Upper lobe of left lung (tissue), 6 donors: ENCODE data around the gene DDX27. TPM values are rescaled to one million over a fixed set of nuclear protein-coding genes. Genes with fewer than 3 reads are reported as not detected.
A peak's percentile ranks its signal among the peaks of the same experiment; 100 is the strongest.

Experiments
- ATAC-seq, 2 donors: fragments of 200-7000 bp; cut with Tn5 transposase; one replicate each; pipeline ENCODE4 v1.9.1; 2022; ENCODE audit warnings: mild to moderate bottlenecking in 2 of 2, moderate library complexity in 2 of 2; ENCODE audit not compliant: low FRiP score in 2 of 2
- DNase-seq, 2 donors: peaks; one replicate each; pipeline ENCODE4 v3.0.0-alpha.2; 2019 to 2020
- H3K27ac ChIP-seq, 4 donors: fragments of 200-600 bp; sonication (generic); one replicate each; pipeline ENCODE4 v1.5.1; 2016 to 2019
- H3K27me3 ChIP-seq, 4 donors: fragments of 200-600 bp; sonication (generic); one replicate each; pipeline ENCODE4 v1.5.1; 2017 to 2019
- H3K36me3 ChIP-seq, 4 donors: fragments of 200-600 bp; sonication (generic); one replicate each; pipeline ENCODE4 v1.5.1; 2016 to 2019
- H3K4me1 ChIP-seq, 4 donors: fragments of 200-600 bp; sonication (generic); one replicate each; pipeline ENCODE4 v1.5.1; 2018 to 2019
- H3K4me3 ChIP-seq, 4 donors: fragments of 200-600 bp; sonication (generic); one replicate each; pipeline ENCODE4 v1.5.1; 2017 to 2019; ENCODE audit warnings: mild to moderate bottlenecking in 2 of 4, moderate library complexity in 1 of 4
- H3K9me3 ChIP-seq, 4 donors: fragments of 200-600 bp; sonication (generic); one replicate each; pipeline ENCODE4 v1.5.1; 2018 to 2019
- EP300 ChIP-seq, 4 donors: sonication (generic); formaldehyde crosslinking; IDR thresholded peaks; one replicate each; pipeline ENCODE4 v1.5.1; 2017; ENCODE audit warnings: antibody characterized with exemption in 4 of 4, control low read depth in 2 of 4
- POLR2A ChIP-seq, 4 donors: fragments of 450-650 bp; IDR thresholded peaks; one replicate each; pipeline ENCODE4 v1.5.1; 2016 to 2017; ENCODE audit warnings: antibody characterized with exemption in 4 of 4, mild to moderate bottlenecking in 2 of 4
- POLR2AphosphoS5 ChIP-seq, 2 donors: sonication (generic); formaldehyde crosslinking; IDR thresholded peaks; one replicate each; pipeline ENCODE4 v1.5.1; 2017; ENCODE audit warnings: antibody characterized with exemption in 2 of 2
- whole genome bisulfite sequencing, 2 donors: methylation state at CpG; one replicate each; pipeline ENCODE4 v1.1.5; 2017 to 2018; 5-methylcytosine and 5-hydroxymethylcytosine counted together
- total RNA-seq, 6 donors: library from RNA; depleted of rRNA in 4 of 6; stranded (reverse); fragments of >200 nt in 4 of 6; gene quantifications; one replicate each; pipeline versions ENCODE4 v1.1.0 to v1.2.1, GENCODE V29; 2016 to 2021
- TF ChIP-seq, protein P1 (sequence below), 6 experiments: fragments of 450-650 bp in 4 of 6; fragments of 200-600 bp in 2 of 6; sonication (generic) in 2 of 6; IDR thresholded peaks; one replicate each; pipeline ENCODE4 v1.5.1; 2016 to 2019; ENCODE audit warnings: antibody characterized with exemption in 6 of 6
- donor health status: DM: no; HTN: no; CAD: no; lungs with moderate emphysema.
- donor health status: DM: no; HTN: yes; CAD: no; lungs with severe emphysema.

The DDX27 gene
- total RNA-seq, 6 donors from 2014 or later = 26.7 to 43.0 (median 31.0) TPM

DNA sequence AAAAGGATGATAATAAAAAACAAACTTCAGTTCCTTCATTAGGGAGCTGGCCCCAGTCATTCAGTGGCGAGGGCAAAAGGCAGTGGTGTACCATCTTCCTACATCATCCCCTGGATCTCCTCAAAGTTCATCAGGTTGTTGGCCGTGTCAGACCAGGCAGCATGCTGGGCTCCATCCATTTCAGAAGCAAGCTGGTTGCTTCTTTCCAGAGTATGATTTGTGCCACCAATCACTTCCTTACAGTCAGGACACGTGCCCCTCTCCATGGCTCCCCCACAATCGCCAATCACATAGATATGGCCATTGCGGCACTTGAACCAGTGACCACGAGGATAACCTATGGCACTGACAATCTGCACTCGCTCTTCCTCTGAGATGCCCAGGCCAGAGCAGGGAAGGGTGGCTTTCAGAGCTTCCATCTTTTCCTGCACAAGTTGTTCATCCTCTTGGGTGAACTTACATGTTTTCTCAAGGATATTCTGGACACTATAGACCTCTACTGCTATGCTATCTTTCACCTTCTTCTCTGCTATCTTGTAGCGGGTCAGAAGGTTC, 28.0 kb downstream of the DDX27 start:
- Histone ChIP-seq H3K9me3 (no peaks in the 10 kb centered on the region), H3K27me3 (no peaks in the 10 kb centered on the region), H3K4me1 (peaks cover 11 to 31% (median 24%) of the 10 kb centered on the region in 4 donors), H3K4me3 (no peak overlapping the region), H3K36me3 (peaks cover 39 to 98% (median 93%) of the 10 kb centered on the region in 4 donors), H3K27ac (peak overlapping the region in 2 of 4 donors; percentile 27 to 40)
- TF ChIP-seq EP300 (IDR thresholded peaks at IDR 0.05) (no peak), POLR2AphosphoS5 (IDR thresholded peaks at IDR 0.05) (no peak), POLR2A (IDR thresholded peaks at IDR 0.05) (no peak)
- TF ChIP-seq, protein P1, sequence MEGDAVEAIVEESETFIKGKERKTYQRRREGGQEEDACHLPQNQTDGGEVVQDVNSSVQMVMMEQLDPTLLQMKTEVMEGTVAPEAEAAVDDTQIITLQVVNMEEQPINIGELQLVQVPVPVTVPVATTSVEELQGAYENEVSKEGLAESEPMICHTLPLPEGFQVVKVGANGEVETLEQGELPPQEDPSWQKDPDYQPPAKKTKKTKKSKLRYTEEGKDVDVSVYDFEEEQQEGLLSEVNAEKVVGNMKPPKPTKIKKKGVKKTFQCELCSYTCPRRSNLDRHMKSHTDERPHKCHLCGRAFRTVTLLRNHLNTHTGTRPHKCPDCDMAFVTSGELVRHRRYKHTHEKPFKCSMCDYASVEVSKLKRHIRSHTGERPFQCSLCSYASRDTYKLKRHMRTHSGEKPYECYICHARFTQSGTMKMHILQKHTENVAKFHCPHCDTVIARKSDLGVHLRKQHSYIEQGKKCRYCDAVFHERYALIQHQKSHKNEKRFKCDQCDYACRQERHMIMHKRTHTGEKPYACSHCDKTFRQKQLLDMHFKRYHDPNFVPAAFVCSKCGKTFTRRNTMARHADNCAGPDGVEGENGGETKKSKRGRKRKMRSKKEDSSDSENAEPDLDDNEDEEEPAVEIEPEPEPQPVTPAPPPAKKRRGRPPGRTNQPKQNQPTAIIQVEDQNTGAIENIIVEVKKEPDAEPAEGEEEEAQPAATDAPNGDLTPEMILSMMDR (IDR thresholded peaks at IDR 0.05) = no peak
- ATAC-seq = no peak
- no peak for DNase-seq
- WGBS, 2 donors = 92 to 94% methylated on average over 8 of the region's 8 CpGs

DNA sequence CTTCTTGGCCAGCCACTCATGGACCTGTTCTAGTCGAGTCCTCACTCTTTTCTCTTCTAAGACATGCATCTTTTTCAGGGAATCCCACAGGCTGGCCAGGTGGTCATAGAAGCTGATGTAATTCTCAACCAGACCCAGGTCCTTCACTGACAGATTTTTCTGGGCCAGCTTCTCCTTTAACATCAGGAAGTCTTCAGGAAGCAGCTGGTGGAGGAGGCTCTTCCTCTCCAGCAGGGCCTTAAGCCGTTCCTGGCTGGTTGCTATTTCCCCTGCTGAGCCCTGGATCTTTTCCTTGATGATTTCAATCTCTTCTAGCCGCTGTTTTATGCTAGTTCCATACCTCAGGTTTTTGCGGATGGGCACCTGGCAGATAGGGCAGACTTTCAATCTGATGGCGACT, 28.6 kb downstream of the DDX27 start:
- no peaks in the 10 kb centered on the region for H3K9me3 ChIP-seq
- TF ChIP-seq EP300 (IDR thresholded peaks at IDR 0.05) (no peak), POLR2A (IDR thresholded peaks at IDR 0.05) (no peak), POLR2AphosphoS5 (IDR thresholded peaks at IDR 0.05) (no peak)
- TF ChIP-seq, protein P1 (IDR thresholded peaks at IDR 0.05) = no peak
- peaks cover 11 to 31% (median 24%) of the 10 kb centered on the region in 4 donors for H3K4me1 ChIP-seq
- H3K4me3 ChIP-seq = no peak overlapping the region
- H3K36me3 ChIP-seq = peaks cover 37 to 98% (median 93%) of the 10 kb centered on the region in 4 donors
- ATAC-seq (no peak), DNase-seq (no peak)
- H3K27ac ChIP-seq = peak overlapping the region in 2 of 4 donors; percentile 32 to 40
- H3K27me3 ChIP-seq = no peaks in the 10 kb centered on the region
- 46 to 70% methylated on average over 5 of the region's 5 CpGs for WGBS, 2 donors

DNA sequence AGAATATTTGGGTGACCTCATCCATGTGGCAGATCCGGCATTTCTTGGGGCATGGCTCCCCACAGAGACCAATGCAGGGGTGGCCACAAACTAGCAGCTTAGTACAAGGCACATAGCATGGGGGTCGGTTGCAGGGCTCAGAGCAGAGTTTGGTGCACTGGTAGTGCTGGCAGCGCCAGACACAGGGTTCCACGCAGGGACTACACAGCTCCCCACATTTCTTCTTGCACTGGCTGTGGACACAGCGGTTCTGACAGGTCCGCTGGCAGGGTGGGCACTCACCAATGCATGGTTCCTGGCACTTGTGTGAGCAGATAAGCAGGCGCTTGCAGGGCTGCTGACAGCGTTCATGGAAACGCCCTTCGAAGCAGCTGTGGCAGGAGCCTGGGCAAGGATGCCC, 29.1 kb downstream of the DDX27 start:
- Histone ChIP-seq H3K27me3 (no peaks in the 10 kb centered on the region), H3K36me3 (peaks cover 39 to 98% (median 93%) of the 10 kb centered on the region in 4 donors), H3K27ac (peak overlapping the region in 2 of 4 donors; percentile 9 to 32), H3K9me3 (no peaks in the 10 kb centered on the region), H3K4me3 (no peak overlapping the region), H3K4me1 (peaks cover 11 to 31% (median 24%) of the 10 kb centered on the region in 4 donors)
- DNase-seq = peak in 1 of 2 donors; percentile 22
- ATAC-seq = peak in 1 of 2 donors; percentile 45
- 80 to 88% methylated on average over 5 to 9 of the region's 10 CpGs for WGBS, 2 donors
- TF ChIP-seq POLR2A (IDR thresholded peaks at IDR 0.05) = no peak
- TF ChIP-seq POLR2AphosphoS5 (IDR thresholded peaks at IDR 0.05) = no peak
- no peak for TF ChIP-seq EP300 (IDR thresholded peaks at IDR 0.05)
- TF ChIP-seq, protein P1 (IDR thresholded peaks at IDR 0.05) = no peak

DNA sequence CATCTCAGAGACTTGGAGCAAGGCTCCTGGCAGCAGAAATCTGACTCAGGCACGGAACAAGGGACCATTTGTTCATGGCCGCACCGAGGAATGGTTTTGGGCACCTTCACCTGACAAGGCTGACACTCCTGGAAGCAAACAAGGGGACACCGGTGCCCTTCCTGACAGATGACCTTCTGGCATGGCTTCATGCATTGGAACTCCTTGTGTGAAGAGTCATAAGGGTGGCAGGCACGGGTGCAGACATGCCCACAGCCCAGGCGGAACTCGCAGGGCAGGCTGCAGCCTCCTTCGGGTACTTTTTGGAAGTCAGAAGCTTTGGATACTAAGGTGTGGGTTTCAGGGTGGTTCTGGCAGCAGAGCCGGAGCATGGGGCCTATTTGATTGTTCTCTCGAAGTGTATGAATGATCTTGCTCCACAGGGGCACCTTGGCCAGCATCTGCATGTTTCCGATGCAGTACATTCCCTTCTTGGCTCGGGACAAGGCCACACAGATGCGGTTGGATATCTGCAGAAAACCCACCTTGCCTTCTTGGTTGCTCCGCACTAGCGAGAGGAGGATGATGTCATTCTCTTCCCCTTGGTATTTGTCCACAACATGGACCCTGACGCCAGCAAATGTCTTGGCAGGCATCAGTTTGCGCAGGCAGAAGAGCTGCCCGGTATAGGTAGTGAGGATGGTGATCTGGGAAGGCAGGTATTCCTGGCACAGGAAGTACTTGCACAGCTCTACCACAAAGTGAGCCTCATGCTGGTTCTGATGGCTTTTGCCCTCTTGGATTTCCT, 29.9 kb downstream of the DDX27 start:
- WGBS, 2 donors = 89 to 90% methylated on average over 10 to 18 of the region's 18 CpGs
- ATAC-seq (no peak), DNase-seq (peak in 1 of 2 donors; percentile 30)
- Histone ChIP-seq H3K27ac (peak overlapping the region in 1 of 4 donors; percentile 9), H3K4me3 (no peak overlapping the region), H3K36me3 (peaks cover 41 to 98% (median 93%) of the 10 kb centered on the region in 4 donors), H3K9me3 (no peaks in the 10 kb centered on the region), H3K4me1 (peaks cover 11 to 31% (median 24%) of the 10 kb centered on the region in 4 donors), H3K27me3 (no peaks in the 10 kb centered on the region)
- TF ChIP-seq POLR2A (IDR thresholded peaks at IDR 0.05) (no peak), POLR2AphosphoS5 (IDR thresholded peaks at IDR 0.05) (no peak), EP300 (IDR thresholded peaks at IDR 0.05) (no peak)
- TF ChIP-seq, protein P1 (IDR thresholded peaks at IDR 0.05) = no peak
